Keratinocyte (primary cell): Measurements from ENCODE around the gene OVCH1. TPM values are rescaled to one million over a fixed set of nuclear protein-coding genes. Genes with fewer than 3 reads are reported as not detected.
A peak's percentile ranks its signal among the peaks of the same experiment; 100 is the strongest.

Source experiments
- DNase-seq: peaks from one replicate; pipeline ENCODE4 v3.0.0-alpha.2; 2011; ENCODE audit warnings: low read depth, missing footprints, low spot score
- FAIRE-seq: peaks from 2 replicates; lab custom pipeline; 2011; peaks lifted over from hg19 to GRCh38; lab: Jason Lieb, UNC
- H2AFZ ChIP-seq: 2 replicates; pipeline ENCODE4 v1.6.0; 2012; ENCODE audit warnings: low read length, control low read depth, inconsistent platforms; ENCODE audit not compliant: control insufficient read depth
- H3K27ac ChIP-seq: 2 replicates; pipeline ENCODE4 v1.5.1; 2011; ENCODE audit warnings: low read length; ENCODE audit not compliant: control insufficient read depth, insufficient read depth
- H3K27me3 ChIP-seq: 3 replicates; pipeline ENCODE4 v1.6.0; 2011; ENCODE audit warnings: low read length; ENCODE audit not compliant: control insufficient read depth, insufficient read depth; ENCODE audit errors: extremely low read depth
- H3K36me3 ChIP-seq, 2 experiments: 2 replicates in 1 of 2; 3 replicates in 1 of 2; pipeline ENCODE4 v1.5.1; 2011; ENCODE audit warnings: low read length in 2 of 2, mild to moderate bottlenecking in 1 of 2; ENCODE audit not compliant: control insufficient read depth in 2 of 2, insufficient read depth in 2 of 2; ENCODE audit errors: extremely low read depth in 1 of 2
- H3K4me1 ChIP-seq: 3 replicates; pipeline ENCODE4 v1.5.1; 2011; ENCODE audit warnings: low read length; ENCODE audit not compliant: control insufficient read depth, insufficient read depth; ENCODE audit errors: extremely low read depth
- H3K4me2 ChIP-seq: 3 replicates; pipeline ENCODE4 v1.6.0; 2011; ENCODE audit warnings: low read depth, low read length; ENCODE audit not compliant: control insufficient read depth, insufficient read depth; ENCODE audit errors: extremely low read depth
- H3K4me3 ChIP-seq, 3 experiments: fragments of 200-600 bp in 1 of 3; sonication (generic) in 1 of 3; 2 replicates in 2 of 3; 3 replicates in 1 of 3; pipeline ENCODE4 v1.5.1; 2011 to 2016; ENCODE audit warnings: low read length in 3 of 3, mild to moderate bottlenecking in 3 of 3, control low read depth in 2 of 3, inconsistent platforms in 1 of 3, low read depth in 1 of 3, mixed read lengths in 1 of 3, mixed run types in 1 of 3, moderate library complexity in 1 of 3; ENCODE audit not compliant: control insufficient read depth in 2 of 3, insufficient read depth in 2 of 3; ENCODE audit errors: extremely low read depth in 1 of 3
- H3K79me2 ChIP-seq: 2 replicates; pipeline ENCODE4 v1.6.0; 2012; ENCODE audit warnings: low read length; ENCODE audit not compliant: control insufficient read depth, insufficient read depth
- H3K9ac ChIP-seq: 3 replicates; pipeline ENCODE4 v1.6.0; 2011; ENCODE audit warnings: low read length; ENCODE audit not compliant: control insufficient read depth, insufficient read depth; ENCODE audit errors: extremely low read depth
- H3K9me1 ChIP-seq: 3 replicates; pipeline ENCODE4 v1.6.0; 2011; ENCODE audit warnings: low read length; ENCODE audit not compliant: control insufficient read depth, insufficient read depth; ENCODE audit errors: extremely low read depth
- H3K9me3 ChIP-seq: 2 replicates; pipeline ENCODE4 v1.5.1; 2012; ENCODE audit warnings: low read depth, low read length; ENCODE audit not compliant: control insufficient read depth
- H4K20me1 ChIP-seq: 3 replicates; pipeline ENCODE4 v1.6.0; 2011; ENCODE audit warnings: low read length; ENCODE audit not compliant: control insufficient read depth, insufficient read depth; ENCODE audit errors: extremely low read depth
- CTCF ChIP-seq, 3 experiments: IDR thresholded peaks in 1 of 3; conservative IDR thresholded peaks in 1 of 3; optimal IDR thresholded peaks in 1 of 3; 2 replicates in 2 of 3; 3 replicates in 1 of 3; pipeline versions ENCODE3 to v1.5.1; 2011; ENCODE audit warnings: low read length in 3 of 3, mild to moderate bottlenecking in 3 of 3, moderate library complexity in 2 of 3, control low read depth in 1 of 3, inconsistent platforms in 1 of 3; ENCODE audit not compliant: insufficient read depth in 2 of 3; ENCODE audit errors: extremely low read depth in 1 of 3
- EZH2 ChIP-seq: IDR thresholded peaks from one replicate; pipeline ENCODE4 v1.6.1; 2012; ENCODE audit warnings: inconsistent platforms, mild to moderate bottlenecking, low read length, moderate library complexity
- dilution Hi-C: fragments of 300-500 bp; cut with MboI; formaldehyde crosslinking; loops from one replicate; pipeline ENCODE4 v1.7.0; 2020; ENCODE audit warnings: low sequenced_read_pairs; ENCODE audit not compliant: extremely low pct_ligation_motif_present
- polyA plus RNA-seq, 5 experiments: library from polyadenylated mRNA; depleted of rRNA in 3 of 5; stranded (reverse) in 3 of 5; stranded (forward) in 1 of 5; unstranded in 1 of 5; fragments of >200 nt; gene quantifications; 1 replicate in 1 of 5; 2 replicates in 3 of 5; 3 replicates in 1 of 5; pipeline versions ENCODE4 v1.2.1 to v1.2.3, GENCODE V29; 2011 to 2012; ENCODE audit warnings: missing spikeins in 2 of 5, low read depth in 1 of 5, low replicate concordance in 1 of 5

Gene OVCH1
- polyA plus RNA-seq, 1 donor (not counting 4 experiments of a cell fraction or from before 2014, with no cell fraction given) = 0.04 TPM

- H3K9ac ChIP-seq = no peak overlapping the region
- DNase-seq (no peak), FAIRE-seq (no peak)
- TF ChIP-seq EZH2 = no peak
- TF ChIP-seq CTCF (optimal IDR thresholded peaks at IDR 0.05 in 1 of 3, IDR thresholded peaks at IDR 0.05 in 1 of 3, conservative IDR thresholded peaks at IDR 0.05 in 1 of 3; ENCODE audit: extremely low read depth in 1 of 3, insufficient read depth in 2 of 3, low read length in 3 of 3) = no peak
- peak overlapping the region; percentile 93 for H3K4me2 ChIP-seq
- H3K36me3 ChIP-seq = peaks cover 0 to 3% of the 10 kb centered on the region in 2 experiments
- no peak overlapping the region for H3K4me3 ChIP-seq
- peaks cover 35% of the 10 kb centered on the region for H3K79me2 ChIP-seq
- no peaks in the 10 kb centered on the region for H3K27me3 ChIP-seq
- H4K20me1 ChIP-seq = no peaks in the 10 kb centered on the region
- H3K9me3 ChIP-seq = no peaks in the 10 kb centered on the region
- H3K27ac ChIP-seq = no peak overlapping the region
- H3K4me1 ChIP-seq = peaks cover 13% of the 10 kb centered on the region
- no peaks in the 10 kb centered on the region for H3K9me1 ChIP-seq
- H2AFZ ChIP-seq = peak overlapping the region; percentile 97
- dilution Hi-C loops = no loop called here
Observed at GRCh38 chr12:29382251-29382650, 115.2 kb downstream of the OVCH1 start.

GRCh38 chr12:29380536-29381523, 116.7 kb downstream of the OVCH1 start, which contains the start of gene ERGIC2:
Gene ERGIC2 (minus strand): TSS chr12:29381172. CDS start chr12:29371633, 9,539 bp downstream.
- Histone ChIP-seq H3K9ac (peak within 1 kb of the TSS; percentile 99), H3K79me2 (peaks cover 49% of the 10 kb centered on the region), H3K4me1 (peaks cover 13% of the 10 kb centered on the region), H3K27me3 (no peaks in the 10 kb centered on the region), H3K4me3 (peak within 1 kb of the TSS; percentile 93 to 100 (median 97)), H3K4me2 (peak within 1 kb of the TSS; percentile 97), H2AFZ (peak within 1 kb of the TSS; percentile 97), H4K20me1 (no peaks in the 10 kb centered on the region), H3K9me1 (no peaks in the 10 kb centered on the region), H3K27ac (peak within 1 kb of the TSS; percentile 99), H3K9me3 (no peaks in the 10 kb centered on the region), H3K36me3 (peaks cover 0 to 6% of the 10 kb centered on the region in 2 experiments)
- peak; percentile 97 for DNase-seq
- TF ChIP-seq EZH2 = no peak
- no peak for TF ChIP-seq CTCF (optimal IDR thresholded peaks at IDR 0.05 in 1 of 3, IDR thresholded peaks at IDR 0.05 in 1 of 3, conservative IDR thresholded peaks at IDR 0.05 in 1 of 3; ENCODE audit: extremely low read depth in 1 of 3, insufficient read depth in 2 of 3, low read length in 3 of 3)
- dilution Hi-C loops = no loop called here
- FAIRE-seq = peak; percentile 88

Other genes starting within 250 kb of the OVCH1 start
- 39.1 to 62.4 TPM (median 44.7 TPM) in 3 replicates for gene ERGIC2, start 116.5 kb downstream of the OVCH1 start, polyA plus RNA-seq